ENCODE results near the gene ZZZ3. TPM values are rescaled to one million over a fixed set of nuclear protein-coding genes. Genes with fewer than 3 reads are reported as not detected.

The ZZZ3 gene
- total and polyA plus RNA-seq, 2 of the 13 experiments (the other 11 are each of a cell fraction or from before 2014, with no cell fraction given), result 18.1 to 50.2 TPM

- TF ChIP-seq ZNF503 (CRISPR knock-in tag; IDR thresholded peaks at IDR 0.05) (no peak), ZNF44 (CRISPR knock-in tag; IDR thresholded peaks at IDR 0.05) (no peak), ZNF616 (CRISPR knock-in tag; IDR thresholded peaks at IDR 0.05; ENCODE audit: low read depth) (no peak), ZNF557 (CRISPR knock-in tag; IDR thresholded peaks at IDR 0.05) (no peak), PLSCR1 (CRISPR knock-in tag; IDR thresholded peaks at IDR 0.05; ENCODE audit: borderline replicate concordance) (no peak; the same call in 1 of the 2 replicates), HMGXB3 (CRISPR knock-in tag; IDR thresholded peaks at IDR 0.05; ENCODE audit: borderline replicate concordance) (no peak), ZNF777 (CRISPR knock-in tag; IDR thresholded peaks at IDR 0.05) (peak; percentile 96), CHD2 (IDR thresholded peaks at IDR 0.05; ENCODE audit: low read depth, low read length) (no peak), ZFP36L2 (CRISPR knock-in tag; IDR thresholded peaks at IDR 0.05) (no peak), ZBTB7A (CRISPR knock-in tag; IDR thresholded peaks at IDR 0.05) (no peak), KIAA2018 (CRISPR knock-in tag; IDR thresholded peaks at IDR 0.05; ENCODE audit: borderline replicate concordance) (no peak), ARNT (IDR thresholded peaks at IDR 0.05) (no peak), SOX5 (CRISPR knock-in tag; IDR thresholded peaks at IDR 0.05; ENCODE audit: borderline replicate concordance) (peak; percentile 41; the same call in 1 of the 2 replicates)
These were observed 996 bp upstream of the ZZZ3 start (continued) for GRCh38 chr1:77683160-77684148.

Measured in HepG2 (cell line).